OCI-LY7 (cell line): ENCODE measurements around the gene HNRNPU.

Source experiments
- EZH2phosphoT487 ChIP-seq: fragments of 200-600 bp; sonication (generic); IDR thresholded peaks from 2 replicates; pipeline ENCODE4 v1.6.1; 2018; ENCODE audit warnings: low read depth, borderline replicate concordance, mild to moderate bottlenecking, mixed run types, antibody characterized with exemption, low read length, moderate library complexity, mixed read lengths
- TF ChIP-seq, protein P1 (sequence below): fragments of 200-600 bp; sonication (generic); conservative IDR thresholded peaks from 2 replicates; pipeline ENCODE4 v1.5.1; 2014; ENCODE audit warnings: mild to moderate bottlenecking, antibody characterized with exemption, low read length, moderate library complexity, mixed read lengths

DNA sequence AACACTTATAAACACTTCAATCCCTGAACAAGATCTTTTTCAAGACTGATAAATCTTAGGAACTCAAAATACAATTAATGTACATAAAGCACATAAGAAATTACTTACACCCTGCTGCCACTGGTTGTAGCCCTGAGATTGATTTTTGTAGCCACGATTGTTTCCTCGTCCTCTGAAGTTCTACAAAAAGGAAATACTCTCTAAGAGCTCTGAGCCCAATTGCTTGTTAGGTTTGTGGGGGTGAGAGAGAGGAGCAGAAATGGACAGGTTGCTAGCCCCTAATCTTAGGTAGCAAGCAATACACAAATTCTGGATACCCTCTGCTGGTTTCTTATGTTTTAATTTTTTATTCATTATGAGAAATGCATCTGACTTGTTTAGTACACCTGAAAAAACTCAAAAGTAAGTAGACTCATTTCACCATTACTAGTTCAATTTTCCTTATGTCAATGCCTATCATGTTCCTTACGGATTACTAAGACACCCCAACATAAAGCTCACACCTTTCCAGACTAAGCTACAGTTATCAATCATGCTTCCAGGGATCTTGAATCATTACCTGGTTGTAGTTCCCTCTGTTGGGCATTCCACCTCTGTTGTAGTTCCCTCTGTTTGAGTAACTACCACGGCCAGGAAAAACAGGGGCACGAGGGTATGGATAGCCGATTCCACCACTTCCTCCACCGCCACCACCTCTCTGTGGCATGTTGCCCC lies 9.3 kb downstream of the HNRNPU start:
- TF ChIP-seq, protein P1, sequence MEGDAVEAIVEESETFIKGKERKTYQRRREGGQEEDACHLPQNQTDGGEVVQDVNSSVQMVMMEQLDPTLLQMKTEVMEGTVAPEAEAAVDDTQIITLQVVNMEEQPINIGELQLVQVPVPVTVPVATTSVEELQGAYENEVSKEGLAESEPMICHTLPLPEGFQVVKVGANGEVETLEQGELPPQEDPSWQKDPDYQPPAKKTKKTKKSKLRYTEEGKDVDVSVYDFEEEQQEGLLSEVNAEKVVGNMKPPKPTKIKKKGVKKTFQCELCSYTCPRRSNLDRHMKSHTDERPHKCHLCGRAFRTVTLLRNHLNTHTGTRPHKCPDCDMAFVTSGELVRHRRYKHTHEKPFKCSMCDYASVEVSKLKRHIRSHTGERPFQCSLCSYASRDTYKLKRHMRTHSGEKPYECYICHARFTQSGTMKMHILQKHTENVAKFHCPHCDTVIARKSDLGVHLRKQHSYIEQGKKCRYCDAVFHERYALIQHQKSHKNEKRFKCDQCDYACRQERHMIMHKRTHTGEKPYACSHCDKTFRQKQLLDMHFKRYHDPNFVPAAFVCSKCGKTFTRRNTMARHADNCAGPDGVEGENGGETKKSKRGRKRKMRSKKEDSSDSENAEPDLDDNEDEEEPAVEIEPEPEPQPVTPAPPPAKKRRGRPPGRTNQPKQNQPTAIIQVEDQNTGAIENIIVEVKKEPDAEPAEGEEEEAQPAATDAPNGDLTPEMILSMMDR = no peak
- TF ChIP-seq EZH2phosphoT487 = no peak
